K562 (cell line): Measurements from ENCODE around the gene CD6. TPM values are rescaled to one million over a fixed set of nuclear protein-coding genes. Genes with fewer than 3 reads are reported as not detected.

Experiments used
- ATAC-seq: fragments of 200-7000 bp; cut with Tn5 transposase; 3 replicates; pipeline ENCODE4 v1.9.1; 2020; ENCODE audit warnings: moderate library complexity
- BruUV-seq: library from RNA; stranded (reverse); fragments of 400-500 nt; replicated peaks from 2 replicates; lab custom pipeline; 2021; lab: Mats Ljungman, UMichigan
- CTCF ChIA-PET: fragments of 300-600 bp; formaldehyde crosslinking; extraction: SDS; loops from one replicate; lab custom pipeline; 2021; ENCODE audit warnings: low intra/inter-chr PET ratio; lab: Yijun Ruan, JAX
- POLR2A ChIA-PET: fragments of 300-600, 350-650 bp; sonication (Branson Sonifier 250); formaldehyde crosslinking; extraction: SDS; loops from one replicate; lab custom pipeline; 2021; ENCODE audit warnings: antibody characterized with exemption, inconsistent platforms; lab: Yijun Ruan, JAX
- DNase-seq, 4 experiments: peaks; one replicate each; pipeline versions ENCODE4 v3.0.0 to v3.0.0-alpha.2; 2011 to 2018; ENCODE audit warnings: low spot score in 3 of 4, mixed read lengths in 3 of 4; ENCODE audit errors: extremely low read depth in 1 of 4
- FAIRE-seq: peaks from 2 replicates; lab custom pipeline; 2011; peaks lifted over from hg19 to GRCh38; lab: Jason Lieb, UNC
- H2AFZ ChIP-seq: 2 replicates; pipeline ENCODE4 v1.6.0; 2011; ENCODE audit warnings: low read depth, low read length, control low read depth, inconsistent platforms
- H3K27ac ChIP-seq: fragments of 200-600 bp; 3 replicates; pipeline ENCODE4 v1.8.0; 2011; ENCODE audit warnings: low read depth, mild to moderate bottlenecking, control low read depth, inconsistent platforms, low read length, moderate library complexity, mixed read lengths; ENCODE audit errors: extremely low read depth
- H3K27me3 ChIP-seq, 2 experiments: fragments of 300-600 bp in 1 of 2; 2 replicates in 1 of 2; 3 replicates in 1 of 2; pipeline versions ENCODE4 v1.6.0 to v1.8.0; 2011; ENCODE audit warnings: inconsistent platforms in 2 of 2, low read length in 2 of 2, mild to moderate bottlenecking in 1 of 2, mixed read lengths in 1 of 2, moderate library complexity in 1 of 2; ENCODE audit not compliant: control insufficient read depth in 2 of 2, insufficient read depth in 2 of 2
- H3K36me3 ChIP-seq: fragments of 300-600 bp; 3 replicates; pipeline ENCODE4 v1.8.0; 2011; ENCODE audit warnings: mild to moderate bottlenecking, low read length, inconsistent platforms; ENCODE audit not compliant: control insufficient read depth, insufficient read depth
- H3K4me1 ChIP-seq, 2 experiments: fragments of 200-600 bp in 1 of 2; replicated peaks in 1 of 2; 2 replicates in 1 of 2; 3 replicates in 1 of 2; pipeline versions ENCODE4 v1.5.1 to v1.8.0; 2011; ENCODE audit warnings: inconsistent platforms in 2 of 2, low read length in 2 of 2, mild to moderate bottlenecking in 1 of 2, mixed read lengths in 1 of 2, moderate library complexity in 1 of 2; ENCODE audit not compliant: control insufficient read depth in 2 of 2, insufficient read depth in 2 of 2
- H3K4me2 ChIP-seq: 2 replicates; pipeline ENCODE4 v1.6.1; 2011; ENCODE audit warnings: low read length, control low read depth, inconsistent platforms, mixed read lengths; ENCODE audit not compliant: insufficient read depth
- H3K4me3 ChIP-seq: fragments of 200-600 bp; sonication (generic), shearing (Covaris generic); 2 replicates; pipeline ENCODE4 v1.5.1; 2016; ENCODE audit warnings: control low read depth, inconsistent platforms
- H3K79me2 ChIP-seq: fragments of 200-600 bp; 3 replicates; pipeline ENCODE4 v1.8.0; 2011; ENCODE audit warnings: low read length, inconsistent platforms; ENCODE audit not compliant: control insufficient read depth, insufficient read depth
- H3K9ac ChIP-seq, 2 experiments: 2 replicates each; pipeline versions ENCODE4 v1.6.0 to v1.6.1; 2011; ENCODE audit warnings: low read depth in 2 of 2, low read length in 2 of 2, control low read depth in 1 of 2, inconsistent platforms in 1 of 2, mild to moderate bottlenecking in 1 of 2, mixed read lengths in 1 of 2; ENCODE audit not compliant: insufficient read depth in 1 of 2
- H3K9me1 ChIP-seq: one replicate; pipeline ENCODE4 v1.6.0; 2011; ENCODE audit warnings: inconsistent platforms, mild to moderate bottlenecking, low read length, moderate library complexity; ENCODE audit not compliant: control insufficient read depth, insufficient read depth
- H3K9me3 ChIP-seq: replicated peaks from 2 replicates; pipeline ENCODE4 v1.5.1; 2011; ENCODE audit warnings: low read depth, low read length, inconsistent platforms; ENCODE audit not compliant: control insufficient read depth, insufficient read depth
- H4K20me1 ChIP-seq: replicated peaks from 2 replicates; pipeline ENCODE4 v1.6.1; 2011; ENCODE audit warnings: low read length, inconsistent platforms, mixed read lengths; ENCODE audit not compliant: control insufficient read depth, insufficient read depth
- CBFA2T3 ChIP-seq: fragments of 450-650 bp; IDR thresholded peaks from 2 replicates; pipeline ENCODE4 v1.6.1; 2017
- KLF16 ChIP-seq: IDR thresholded peaks from 2 replicates; pipeline ENCODE4 v1.6.1; 2016; ENCODE audit warnings: antibody characterized with exemption
- PCBP2 ChIP-seq: fragments of 200-400 bp; formaldehyde crosslinking; IDR thresholded peaks from 2 replicates; pipeline ENCODE4 v1.6.1; 2018; ENCODE audit warnings: low read length, low read depth, mild to moderate bottlenecking, moderate library complexity; ENCODE audit not compliant: poor library complexity, severe bottlenecking
- STAG1 ChIP-seq: sonication (generic); formaldehyde crosslinking; IDR thresholded peaks from 2 replicates; pipeline ENCODE4 v1.5.0; 2020; ENCODE audit warnings: missing genetic modification reagents, borderline replicate concordance
- UBTF ChIP-seq, 2 experiments: IDR thresholded peaks; 2 replicates each; pipeline ENCODE4 v1.6.1; 2012; ENCODE audit warnings: improper control_type of control experiment in 2 of 2, low read depth in 2 of 2, low read length in 2 of 2, borderline replicate concordance in 1 of 2
- ZNF431 ChIP-seq: sonication (generic); formaldehyde crosslinking; IDR thresholded peaks from 2 replicates; pipeline ENCODE4 v1.8.0; 2022; ENCODE audit warnings: mild to moderate bottlenecking, missing genetic modification reagents
- WGBS: fragments of 100-300 bp; shearing (Covaris generic); methylation state at CpG from one replicate; pipeline ENCODE4 v1.1.6; 2016; ENCODE audit warnings: low coverage, mixed read lengths; ENCODE audit not compliant: insufficient coverage; ENCODE audit errors: missing lambda C conversion rate; 5-methylcytosine and 5-hydroxymethylcytosine counted together
- in situ Hi-C: fragments of 300-500 bp; cut with MboI; formaldehyde crosslinking; loops from 4 replicates; pipeline ENCODE4 v1.15.0; 2018; ENCODE audit warnings: inconsistent platforms, mixed read lengths
- intact Hi-C: fragments of 100-400 bp; cut with micrococcal nuclease; formaldehyde crosslinking; loops from 2 replicates; pipeline ENCODE4 v1.14.2; 2022
- polyA plus RNA-seq, 8 experiments: library from polyadenylated mRNA; depleted of rRNA in 4 of 8; stranded (reverse) in 5 of 8; unstranded in 3 of 8; fragments of >200 nt; fragmentation: Nextera tagmentation in 2 of 8; fragmentation: Illumina TruSeq in 1 of 8; extraction: Ambion mirVana in 2 of 8; extraction: Trizol in 1 of 8; gene quantifications; 2 replicates each; pipeline versions ENCODE4 v1.2.1 to v1.2.3, GENCODE V29; 2011 to 2014; ENCODE audit warnings: inconsistent platforms in 1 of 8, missing spikeins in 1 of 8
- total RNA-seq, 7 experiments: library from RNA; depleted of rRNA in 6 of 7; stranded (reverse); fragments of >200 nt in 6 of 7; fragmentation: Illumina TruSeq in 2 of 7; extraction: Trizol in 2 of 7; gene quantifications; 2 replicates each; pipeline versions ENCODE4 v1.2.1 to v1.2.3, GENCODE V29; 2011 to 2021; ENCODE audit warnings: low replicate concordance in 1 of 7

The CD6 gene
- total and polyA plus RNA-seq, 9 of the 15 experiments (the other 6 are each of a cell fraction or from before 2014, with no cell fraction given) = 0.84 TPM; not detected in 8

- Histone ChIP-seq H3K4me1 (peaks cover 6 to 7% of the 10 kb centered on the region in 2 experiments; a peak in 4 of 5 replicates), H3K9me1 (no peaks in the 10 kb centered on the region), H3K9me3 (no peaks in the 10 kb centered on the region), H3K27me3 (peaks cover 43 to 74% of the 10 kb centered on the region in 2 experiments), H3K36me3 (no peaks in the 10 kb centered on the region), H2AFZ (no peak overlapping the region), H4K20me1 (peaks cover 4% of the 10 kb centered on the region), H3K4me2 (no peak overlapping the region), H3K9ac (no peak overlapping the region), H3K4me3 (no peak overlapping the region), H3K27ac (no peak overlapping the region), H3K79me2 (no peaks in the 10 kb centered on the region)
- in situ Hi-C loops (no loop called here), intact Hi-C loops (no loop called here)
- TF ChIP-seq UBTF (IDR thresholded peaks at IDR 0.05; ENCODE audit: borderline replicate concordance in 1 of 2, low read depth in 2 of 2, low read length in 2 of 2) (no peak), STAG1 (CRISPR knock-in tag) (no peak), PCBP2 (no peak), CBFA2T3 (0 out of 2 replicates have a peak, but pooled peaks have one; percentile 6), ZNF431 (no peak), KLF16 (no peak)
- no peak for FAIRE-seq
- CTCF ChIA-PET = no interaction called here
- DNase-seq = no peak
- ATAC-seq = no peak
- POLR2A ChIA-PET = interaction anchor here (1.0 kb wide), 1 partner anchor 184 kb away, joined by 3 read pairs; no protein-coding TSS in a partner anchor
- no TSS peak for BruUV-seq
- WGBS = 0% methylated on average over 2 of the region's 2 CpGs
Measured at GRCh38 chr11:60947700-60948099, 23.8 kb upstream of the CD6 start.
